Nephron progenitor cell (in vitro differentiated cells): Measurements from ENCODE around the gene RAMP2.

Source experiments
- DNase-seq: peaks from one replicate; pipeline ENCODE4 v3.0.0; 2021
- H3K27ac Mint-ChIP-seq: 2 replicates; pipeline ENCODE4 v1.8.0; 2021; ENCODE audit warnings: mild to moderate bottlenecking, moderate library complexity, mixed read lengths
- H3K27me3 Mint-ChIP-seq: 2 replicates; pipeline ENCODE4 v1.8.0; 2021; ENCODE audit warnings: mild to moderate bottlenecking, low read depth, mixed read lengths; ENCODE audit not compliant: poor library complexity
- H3K36me3 Mint-ChIP-seq: 2 replicates; pipeline ENCODE4 v1.8.0; 2021; ENCODE audit warnings: low read depth, mixed read lengths
- H3K4me1 Mint-ChIP-seq: 2 replicates; pipeline ENCODE4 v1.8.0; 2021; ENCODE audit warnings: mixed read lengths
- H3K4me3 Mint-ChIP-seq: 2 replicates; pipeline ENCODE4 v1.8.0; 2021; ENCODE audit warnings: mild to moderate bottlenecking, moderate library complexity, mixed read lengths
- H3K9me3 Mint-ChIP-seq: 2 replicates; pipeline ENCODE4 v1.8.0; 2021; ENCODE audit warnings: mild to moderate bottlenecking, moderate library complexity, mixed read lengths
- CTCF ChIP-seq: fragments of 200-600 bp; sonication (generic); IDR thresholded peaks from 2 replicates; pipeline ENCODE4 v1.5.0; 2021; ENCODE audit warnings: antibody characterized with exemption

The RAMP2 gene

GRCh38 chr17:42803074-42803883 lies 42.3 kb downstream of the RAMP2 start:
- H3K9me3 Mint-ChIP-seq = peaks cover 5% of the 10 kb centered on the region
- peaks cover 55% of the 10 kb centered on the region for H3K4me1 Mint-ChIP-seq
- peaks cover 19% of the 10 kb centered on the region for H3K27me3 Mint-ChIP-seq
- peaks cover 6% of the 10 kb centered on the region for H3K36me3 Mint-ChIP-seq
- H3K27ac Mint-ChIP-seq = peak overlapping the region; percentile 99
- H3K4me3 Mint-ChIP-seq = peak overlapping the region; percentile 63
- TF ChIP-seq CTCF = no peak
- DNase-seq = peak; percentile 16

GRCh38 chr17:42804918-42805367 lies 43.9 kb downstream of the RAMP2 start:
- H3K9me3 Mint-ChIP-seq = no peaks in the 10 kb centered on the region

GRCh38 chr17:42806249-42806648 lies 45.2 kb downstream of the RAMP2 start:
- Mint-ChIP-seq H3K36me3 (peaks cover 10% of the 10 kb centered on the region), H3K27me3 (peaks cover 4% of the 10 kb centered on the region), H3K4me1 (peaks cover 48% of the 10 kb centered on the region), H3K27ac (no peak overlapping the region), H3K4me3 (no peak overlapping the region), H3K9me3 (no peaks in the 10 kb centered on the region)
- DNase-seq = no peak
- no peak for TF ChIP-seq CTCF

More at GRCh38 chr17:42804918-42805367, 43.9 kb downstream of the RAMP2 start:
- peaks cover 15% of the 10 kb centered on the region for H3K27me3 Mint-ChIP-seq
- peaks cover 55% of the 10 kb centered on the region for H3K4me1 Mint-ChIP-seq
- TF ChIP-seq CTCF = no peak
- peaks cover 2% of the 10 kb centered on the region for H3K36me3 Mint-ChIP-seq
- no peak for DNase-seq
- peak overlapping the region; percentile 52 for H3K27ac Mint-ChIP-seq
- H3K4me3 Mint-ChIP-seq = peak overlapping the region; percentile 46

GRCh38 chr17:42809250-42809649 lies 48.2 kb downstream of the RAMP2 start:
- no peaks in the 10 kb centered on the region for H3K27me3 Mint-ChIP-seq
- H3K9me3 Mint-ChIP-seq = no peaks in the 10 kb centered on the region
- H3K4me1 Mint-ChIP-seq = peaks cover 18% of the 10 kb centered on the region
- DNase-seq = no peak
- peaks cover 26% of the 10 kb centered on the region for H3K36me3 Mint-ChIP-seq
- no peak for TF ChIP-seq CTCF
- H3K27ac Mint-ChIP-seq = peak overlapping the region; percentile 47
- H3K4me3 Mint-ChIP-seq = no peak overlapping the region
